Panc1 (cell line): ENCODE results near the gene SBNO2. TPM values are rescaled to one million over a fixed set of nuclear protein-coding genes. Genes with fewer than 3 reads are reported as not detected.

ENCODE experiments used
- total RNA-seq: library from RNA; stranded (reverse); gene quantifications from one replicate; pipeline ENCODE4 v1.2.1, GENCODE V29; 2021; ENCODE audit not compliant: unreplicated experiment

The SBNO2 gene
- total RNA-seq, 1 experiment from 2014 or later = 101 TPM

Other genes starting within 250 kb of the SBNO2 start
- 28.9 TPM for gene ARID3A, start 248.2 kb downstream of the SBNO2 start, total RNA-seq
- 44.0 TPM for gene WDR18, start 189.9 kb downstream of the SBNO2 start, total RNA-seq
- gene GRIN3B, start 173.8 kb downstream of the SBNO2 start, total RNA-seq = 4.6 TPM
- 193 TPM for gene TMEM259, start 153.1 kb downstream of the SBNO2 start, total RNA-seq
- gene RNU6-2, start 152.7 kb downstream of the SBNO2 start, total RNA-seq = not detected
- gene CNN2, start 147.7 kb downstream of the SBNO2 start, total RNA-seq = 203 TPM
- gene ABCA7, start 134.2 kb downstream of the SBNO2 start, total RNA-seq = 47.5 TPM
- 27.8 TPM for gene ARHGAP45, start 107.1 kb downstream of the SBNO2 start, total RNA-seq
- 279 TPM for gene POLR2E, start 78.9 kb downstream of the SBNO2 start, total RNA-seq
- 577 TPM for gene GPX4, start 70.3 kb downstream of the SBNO2 start, total RNA-seq
- gene STK11, start 31.5 kb upstream of the SBNO2 start, total RNA-seq = 116 TPM
- 14.5 TPM for gene CBARP, start 63.7 kb upstream of the SBNO2 start, total RNA-seq
- 218 TPM for gene ATP5F1D, start 67.5 kb upstream of the SBNO2 start, total RNA-seq
- gene MIDN, start 74.3 kb upstream of the SBNO2 start, total RNA-seq = 118 TPM
- 66.6 TPM for gene CIRBP, start 95.1 kb upstream of the SBNO2 start, total RNA-seq
- gene FAM174C, start 101.3 kb upstream of the SBNO2 start, total RNA-seq = 133 TPM
- 7.8 TPM for gene EFNA2, start 111.6 kb upstream of the SBNO2 start, total RNA-seq
- gene NDUFS7, start 209.6 kb upstream of the SBNO2 start, total RNA-seq = 73.0 TPM
- gene GAMT, start 227.3 kb upstream of the SBNO2 start, total RNA-seq = 21.2 TPM
- gene DAZAP1, start 233.3 kb upstream of the SBNO2 start, total RNA-seq = 195 TPM